ENCODE measurements around the gene USP36.
A peak's percentile ranks its signal among the peaks of the same experiment; 100 is the strongest.
"Not testable (repeated sequence)": the region's sequence is repeated elsewhere in the genome, so short reads cannot be mapped to it uniquely, and the experiment has no call there.

Gene USP36

GRCh38 chr17:78840780-78841611 lies at the start of gene USP36:
Gene USP36 (minus strand): TSS chr17:78840814. CDS start chr17:78836363, 4,451 bp downstream.
- Histone ChIP-seq H3K27me3 (ENCODE audit: control insufficient read depth, low read length) (no peaks in the 10 kb centered on the region), H3K36me3 (ENCODE audit: control insufficient read depth, low read length) (peaks cover 42% of the 10 kb centered on the region), H4K20me1 (ENCODE audit: control insufficient read depth, insufficient read depth, low read depth, low read length) (0 out of 2 replicates have a peak, but pooled peaks cover 17% of the 10 kb centered on the region), H3K9me3 (ENCODE audit: control insufficient read depth, insufficient read depth, low read length) (no peaks in the 10 kb centered on the region), H3F3A (ENCODE audit: control insufficient read depth, insufficient read depth) (peaks cover 3% of the 10 kb centered on the region; the same call in 1 of the 2 replicates), H3K4me3 (ENCODE audit: low read length) (peak within 1 kb of the TSS; percentile 89), H3K9me2 (replicated peaks; ENCODE audit: control insufficient read depth, low read length) (no peaks in the 10 kb centered on the region), H3K4me2 (ENCODE audit: low read length) (peak within 1 kb of the TSS; percentile 84), H3K4me1 (ENCODE audit: control insufficient read depth, low read length) (peaks cover 28% of the 10 kb centered on the region), H3K79me2 (ENCODE audit: control insufficient read depth, low read length) (peaks cover 55% of the 10 kb centered on the region), H3K27ac (ENCODE audit: low read depth, low read length) (peak within 1 kb of the TSS; percentile 70)
- no peak for TF ChIP-seq EZH2phosphoT487 (IDR thresholded peaks at IDR 0.05; ENCODE audit: borderline replicate concordance, low read length)

DNA sequence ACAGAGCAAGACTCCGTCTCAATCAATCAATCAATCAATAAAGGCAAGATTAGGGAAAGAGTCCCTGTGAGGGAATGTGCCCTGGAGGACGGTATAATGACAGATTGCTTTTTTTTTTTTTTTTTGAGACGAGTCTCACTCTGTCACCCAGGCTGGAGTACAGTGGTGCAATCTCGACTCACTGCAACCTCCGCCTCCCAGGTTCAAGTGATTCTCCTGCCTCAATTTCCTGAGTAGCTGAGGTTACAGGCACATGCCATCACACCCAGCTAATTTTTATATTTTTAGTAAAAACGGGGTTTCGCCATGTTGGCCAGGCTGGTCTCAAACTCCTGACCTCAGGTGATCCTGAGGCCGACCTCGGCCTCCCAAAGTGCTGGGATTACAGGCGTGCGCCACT lies 49.5 kb upstream of the USP36 start:
- not testable (repeated sequence) for H3K4me3 ChIP-seq (ENCODE audit: low read length); H3F3A ChIP-seq (ENCODE audit: control insufficient read depth, insufficient read depth); H3K27ac ChIP-seq (ENCODE audit: low read depth, low read length); H3K9me3 ChIP-seq (ENCODE audit: control insufficient read depth, insufficient read depth, low read length); H4K20me1 ChIP-seq (ENCODE audit: control insufficient read depth, insufficient read depth, low read depth, low read length); H3K4me1 ChIP-seq (ENCODE audit: control insufficient read depth, low read length); H3K4me2 ChIP-seq (ENCODE audit: low read length); H3K36me3 ChIP-seq (ENCODE audit: control insufficient read depth, low read length); H3K9me2 ChIP-seq (replicated peaks; ENCODE audit: control insufficient read depth, low read length); H3K79me2 ChIP-seq (ENCODE audit: control insufficient read depth, low read length)
- peaks cover 36% of the 10 kb centered on the region for H3K27me3 ChIP-seq (ENCODE audit: control insufficient read depth, low read length)

DNA sequence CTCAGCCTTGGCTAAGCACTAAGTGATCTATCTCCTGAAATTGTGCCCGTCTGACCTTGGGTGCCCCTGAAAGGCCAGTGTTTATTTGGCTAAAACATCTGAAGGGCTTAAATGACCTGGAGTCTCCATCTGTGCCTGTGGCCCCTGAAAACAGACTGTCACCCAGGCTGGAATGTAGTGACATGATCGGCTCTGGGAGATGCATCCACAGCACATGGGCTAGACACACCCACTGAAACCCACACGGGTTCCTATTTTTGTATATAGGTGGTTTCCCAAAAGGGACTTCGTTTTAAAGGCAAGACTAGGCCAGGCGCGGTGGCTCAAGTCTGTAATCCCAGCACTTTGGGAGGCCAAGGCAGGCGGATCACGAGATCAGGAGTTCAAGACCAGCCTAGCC lies 48.9 kb upstream of the USP36 start:
- Histone ChIP-seq H4K20me1 (ENCODE audit: control insufficient read depth, insufficient read depth, low read depth, low read length) (no peaks in the 10 kb centered on the region), H3K4me1 (ENCODE audit: control insufficient read depth, low read length) (peaks cover 4% of the 10 kb centered on the region; the same call in 1 of the 2 replicates), H3K9me2 (replicated peaks; ENCODE audit: control insufficient read depth, low read length) (no peaks in the 10 kb centered on the region), H3K27me3 (ENCODE audit: control insufficient read depth, low read length) (peaks cover 36% of the 10 kb centered on the region), H3K4me2 (ENCODE audit: low read length) (no peak overlapping the region), H3F3A (ENCODE audit: control insufficient read depth, insufficient read depth) (no peaks in the 10 kb centered on the region), H3K27ac (ENCODE audit: low read depth, low read length) (no peak overlapping the region), H3K36me3 (ENCODE audit: control insufficient read depth, low read length) (no peaks in the 10 kb centered on the region), H3K4me3 (ENCODE audit: low read length) (no peak overlapping the region), H3K79me2 (ENCODE audit: control insufficient read depth, low read length) (no peaks in the 10 kb centered on the region), H3K9me3 (ENCODE audit: control insufficient read depth, insufficient read depth, low read length) (no peaks in the 10 kb centered on the region)
- TF ChIP-seq, protein P1, sequence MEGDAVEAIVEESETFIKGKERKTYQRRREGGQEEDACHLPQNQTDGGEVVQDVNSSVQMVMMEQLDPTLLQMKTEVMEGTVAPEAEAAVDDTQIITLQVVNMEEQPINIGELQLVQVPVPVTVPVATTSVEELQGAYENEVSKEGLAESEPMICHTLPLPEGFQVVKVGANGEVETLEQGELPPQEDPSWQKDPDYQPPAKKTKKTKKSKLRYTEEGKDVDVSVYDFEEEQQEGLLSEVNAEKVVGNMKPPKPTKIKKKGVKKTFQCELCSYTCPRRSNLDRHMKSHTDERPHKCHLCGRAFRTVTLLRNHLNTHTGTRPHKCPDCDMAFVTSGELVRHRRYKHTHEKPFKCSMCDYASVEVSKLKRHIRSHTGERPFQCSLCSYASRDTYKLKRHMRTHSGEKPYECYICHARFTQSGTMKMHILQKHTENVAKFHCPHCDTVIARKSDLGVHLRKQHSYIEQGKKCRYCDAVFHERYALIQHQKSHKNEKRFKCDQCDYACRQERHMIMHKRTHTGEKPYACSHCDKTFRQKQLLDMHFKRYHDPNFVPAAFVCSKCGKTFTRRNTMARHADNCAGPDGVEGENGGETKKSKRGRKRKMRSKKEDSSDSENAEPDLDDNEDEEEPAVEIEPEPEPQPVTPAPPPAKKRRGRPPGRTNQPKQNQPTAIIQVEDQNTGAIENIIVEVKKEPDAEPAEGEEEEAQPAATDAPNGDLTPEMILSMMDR (IDR thresholded peaks at IDR 0.05; ENCODE audit: low read depth, low read length, poor library complexity, severe bottlenecking) = no peak
- no peak for TF ChIP-seq EZH2phosphoT487 (IDR thresholded peaks at IDR 0.05; ENCODE audit: borderline replicate concordance, low read length)

DNA sequence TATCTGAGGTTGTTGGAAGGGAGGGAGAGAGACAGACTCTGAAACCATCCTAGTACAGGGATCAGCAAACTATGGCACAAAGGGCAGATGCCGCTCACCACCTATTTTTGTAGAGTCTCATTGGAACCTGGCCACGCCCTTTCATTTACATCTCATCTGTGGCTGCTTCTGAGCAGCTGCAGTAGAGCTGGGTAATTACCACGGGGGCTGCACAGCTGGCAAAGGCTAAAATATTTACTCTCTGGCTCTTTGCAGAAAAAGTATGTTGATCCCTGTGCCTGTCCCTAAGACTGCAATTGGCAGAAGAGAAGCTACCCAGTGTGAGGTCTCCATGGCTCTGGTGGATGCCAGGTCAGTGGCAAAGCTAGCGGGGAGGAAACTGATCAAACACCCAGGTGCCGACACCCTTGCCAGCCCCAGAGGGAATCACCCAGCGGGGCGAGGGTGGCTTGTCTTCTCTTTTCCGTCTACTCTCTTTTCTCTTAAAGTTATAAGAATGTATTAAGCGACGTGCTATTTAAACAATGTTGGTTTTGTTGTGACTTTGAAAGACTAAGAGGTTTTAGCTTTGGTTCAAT lies 48.4 kb upstream of the USP36 start:
- H3K4me1 ChIP-seq (ENCODE audit: control insufficient read depth, low read length) = peaks cover 4% of the 10 kb centered on the region; the same call in 1 of the 2 replicates
- H3K9me2 ChIP-seq (replicated peaks; ENCODE audit: control insufficient read depth, low read length) = no peaks in the 10 kb centered on the region
- H3K27me3 ChIP-seq (ENCODE audit: control insufficient read depth, low read length) = peaks cover 36% of the 10 kb centered on the region
- no peak overlapping the region for H3K27ac ChIP-seq (ENCODE audit: low read depth, low read length)
- no peaks in the 10 kb centered on the region for H3K79me2 ChIP-seq (ENCODE audit: control insufficient read depth, low read length)
- H3K9me3 ChIP-seq (ENCODE audit: control insufficient read depth, insufficient read depth, low read length) = no peaks in the 10 kb centered on the region
- no peaks in the 10 kb centered on the region for H3K36me3 ChIP-seq (ENCODE audit: control insufficient read depth, low read length)
- no peak overlapping the region for H3K4me2 ChIP-seq (ENCODE audit: low read length)
- TF ChIP-seq, protein P1 (IDR thresholded peaks at IDR 0.05; ENCODE audit: low read depth, low read length, poor library complexity, severe bottlenecking) = no peak
- no peak for TF ChIP-seq EZH2phosphoT487 (IDR thresholded peaks at IDR 0.05; ENCODE audit: borderline replicate concordance, low read length)
- no peaks in the 10 kb centered on the region for H4K20me1 ChIP-seq (ENCODE audit: control insufficient read depth, insufficient read depth, low read depth, low read length)
- no peaks in the 10 kb centered on the region for H3F3A ChIP-seq (ENCODE audit: control insufficient read depth, insufficient read depth)
- no peak overlapping the region for H3K4me3 ChIP-seq (ENCODE audit: low read length)
